K562 treated with DMSO at 1 percent for 48 hours (cell line): ENCODE results near the gene PDZRN4. TPM values are rescaled to one million over a fixed set of nuclear protein-coding genes. Genes with fewer than 3 reads are reported as not detected.

Experiments
- total RNA-seq: library from RNA; unstranded; fragments of 300-600 nt; gene quantifications from 2 replicates; pipeline ENCODE4 v1.2.3, GENCODE V29; 2022; ENCODE audit warnings: low replicate concordance; ENCODE audit errors: extremely low read depth

PDZRN4 gene
- total RNA-seq, result not detected in 2 replicates

GRCh38 chr12:41188058-41188840 lies at the start of gene PDZRN4:
Gene PDZRN4 (plus strand): TSS chr12:41188320.

